K562 (cell line): ENCODE measurements around the gene BEST4. TPM values are rescaled to one million over a fixed set of nuclear protein-coding genes. Genes with fewer than 3 reads are reported as not detected.
A peak's percentile ranks its signal among the peaks of the same experiment; 100 is the strongest.

ENCODE experiments used
- DLX4 ChIP-seq: fragments of 250-450 bp; sonication (Bioruptor Pico); IDR thresholded peaks from 2 replicates; pipeline ENCODE4 v1.6.1; 2021; ENCODE audit warnings: mild to moderate bottlenecking
- E2F1 ChIP-seq: sonication (generic); formaldehyde crosslinking; IDR thresholded peaks from 2 replicates; pipeline ENCODE4 v1.8.1; 2023; ENCODE audit warnings: mild to moderate bottlenecking, missing genetic modification reagents, moderate library complexity
- ELK1 ChIP-seq: sonication (generic); formaldehyde crosslinking; IDR thresholded peaks from 2 replicates; pipeline ENCODE4 v1.8.1; 2022; ENCODE audit warnings: missing genetic modification reagents
- GTF3C2 ChIP-seq: IDR thresholded peaks from 3 replicates; pipeline ENCODE4 v1.6.1; 2011; ENCODE audit warnings: borderline replicate concordance, mild to moderate bottlenecking, moderate library complexity; ENCODE audit not compliant: insufficient read length; ENCODE audit errors: extremely low read depth
- HNRNPL ChIP-seq: fragments of 200-400 bp; formaldehyde crosslinking; IDR thresholded peaks from 2 replicates; pipeline ENCODE4 v1.6.1; 2017; ENCODE audit warnings: low read depth, mild to moderate bottlenecking, low read length
- TBL1XR1 ChIP-seq, 2 experiments: IDR thresholded peaks; 2 replicates each; pipeline ENCODE4 v1.6.1; 2012; ENCODE audit warnings: improper control_type of control experiment in 2 of 2, low read length in 2 of 2, mild to moderate bottlenecking in 1 of 2
- TFAP4 ChIP-seq: sonication (generic); formaldehyde crosslinking; IDR thresholded peaks from 2 replicates; pipeline ENCODE4 v1.8.0; 2022; ENCODE audit warnings: missing genetic modification reagents, mild to moderate bottlenecking, moderate library complexity, borderline replicate concordance
- TRIM25 ChIP-seq: fragments of 450-650 bp; IDR thresholded peaks from 2 replicates; pipeline ENCODE4 v1.7.0; 2016; ENCODE audit warnings: borderline replicate concordance
- ZNF395 ChIP-seq: fragments of 200-800 bp; sonication (Bioruptor generic); IDR thresholded peaks from 2 replicates; pipeline ENCODE4 v1.6.1; 2017; ENCODE audit warnings: missing genetic modification characterization, missing compliant biosample characterization
- ZNF449 ChIP-seq: fragments of 250-450 bp; sonication (Bioruptor Pico); IDR thresholded peaks from 2 replicates; pipeline ENCODE4 v1.8.0; 2022; ENCODE audit warnings: moderate library complexity, mild to moderate bottlenecking, inconsistent platforms
- ZNF584 ChIP-seq: fragments of 200-800 bp; sonication (Bioruptor generic); IDR thresholded peaks from 2 replicates; pipeline ENCODE4 v1.6.1; 2016; ENCODE audit warnings: low read depth, mild to moderate bottlenecking, missing genetic modification characterization, missing compliant biosample characterization
- polyA plus RNA-seq, 8 experiments: library from polyadenylated mRNA; depleted of rRNA in 4 of 8; stranded (reverse) in 5 of 8; unstranded in 3 of 8; fragments of >200 nt; fragmentation: Nextera tagmentation in 2 of 8; fragmentation: Illumina TruSeq in 1 of 8; extraction: Ambion mirVana in 2 of 8; extraction: Trizol in 1 of 8; gene quantifications; 2 replicates each; pipeline versions ENCODE4 v1.2.1 to v1.2.3, GENCODE V29; 2011 to 2014; ENCODE audit warnings: inconsistent platforms in 1 of 8, missing spikeins in 1 of 8
- total RNA-seq, 7 experiments: library from RNA; depleted of rRNA in 6 of 7; stranded (reverse); fragments of >200 nt in 6 of 7; fragmentation: Illumina TruSeq in 2 of 7; extraction: Trizol in 2 of 7; gene quantifications; 2 replicates each; pipeline versions ENCODE4 v1.2.1 to v1.2.3, GENCODE V29; 2011 to 2021; ENCODE audit warnings: low replicate concordance in 1 of 7

The BEST4 gene
- total and polyA plus RNA-seq, 9 of the 15 experiments (the other 6 are each of a cell fraction or from before 2014, with no cell fraction given): 0.07 to 0.11 TPM; not detected in 7

- peak; percentile 79; the same call in 1 of the 2 replicates for TF ChIP-seq TRIM25
- no peak for TF ChIP-seq HNRNPL
- peak; percentile 83; the same call in 1 of the 2 replicates for TF ChIP-seq ZNF584 (CRISPR knock-in tag)
- TF ChIP-seq GTF3C2: no peak
- no peak for TF ChIP-seq ELK1
- TF ChIP-seq TFAP4: peak; percentile 94
- TF ChIP-seq ZNF449 (CRISPR knock-in tag): no peak
- TF ChIP-seq DLX4 (CRISPR knock-in tag): no peak
- TF ChIP-seq TBL1XR1 (IDR thresholded peaks at IDR 0.05; ENCODE audit: low read length in 2 of 2): peak; percentile 22 to 96; a peak in 2 of 4 replicates
- TF ChIP-seq ZNF395 (CRISPR knock-in tag): peak; percentile 58; the same call in 1 of the 2 replicates
- TF ChIP-seq E2F1: peak; percentile 83
Observed at GRCh38 chr1:44775078-44775929, 12.7 kb downstream of the BEST4 start, which contains the start of gene RPS8 (continued).
